Measurements from ENCODE around the gene GPR3. TPM values are rescaled to one million over a fixed set of nuclear protein-coding genes. Genes with fewer than 3 reads are reported as not detected.

Gene GPR3
- total and polyA plus RNA-seq, 2 experiments from 2014 or later = 1.9 to 2.8 TPM

DNA sequence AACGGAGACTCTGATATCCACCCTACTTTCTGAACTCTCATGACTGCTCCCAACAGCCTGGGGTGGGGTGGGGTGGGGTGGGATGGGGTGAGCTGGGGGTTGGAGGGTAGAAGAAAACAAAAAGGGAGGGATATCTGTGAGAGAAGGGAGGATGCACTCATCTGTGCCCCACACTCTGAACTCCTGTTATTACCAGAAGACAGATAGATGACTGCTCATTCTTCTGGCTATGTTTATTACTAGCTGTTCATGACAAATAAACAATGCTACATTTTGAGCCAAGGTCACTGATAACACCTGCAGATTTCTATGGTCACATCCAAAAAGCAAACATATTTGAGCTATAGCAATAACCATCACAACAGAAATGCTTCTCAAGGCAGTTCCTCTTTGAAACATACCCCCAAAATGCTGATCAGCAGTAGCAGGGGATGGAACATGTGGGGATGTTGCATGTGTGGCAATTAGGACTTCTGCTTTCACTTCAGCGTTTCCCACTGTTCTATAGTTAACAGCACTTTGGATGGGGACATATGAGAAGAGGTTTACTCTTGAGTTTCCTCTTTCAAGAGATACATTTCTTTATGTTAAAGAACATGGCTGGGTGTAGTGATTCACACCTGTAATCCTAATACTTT, 43.3 kb downstream of the GPR3 start:
- Histone ChIP-seq H3K4me1 (ENCODE audit: low read depth) (peaks cover 61% of the 10 kb centered on the region), H3K36me3 (no peaks in the 10 kb centered on the region), H3K9me3 (ENCODE audit: low read depth) (no peaks in the 10 kb centered on the region), H3K27ac (peak overlapping the region; percentile 62), H3K4me3 (no peak overlapping the region), H3K27me3 (no peaks in the 10 kb centered on the region)
- TF ChIP-seq, protein P1, sequence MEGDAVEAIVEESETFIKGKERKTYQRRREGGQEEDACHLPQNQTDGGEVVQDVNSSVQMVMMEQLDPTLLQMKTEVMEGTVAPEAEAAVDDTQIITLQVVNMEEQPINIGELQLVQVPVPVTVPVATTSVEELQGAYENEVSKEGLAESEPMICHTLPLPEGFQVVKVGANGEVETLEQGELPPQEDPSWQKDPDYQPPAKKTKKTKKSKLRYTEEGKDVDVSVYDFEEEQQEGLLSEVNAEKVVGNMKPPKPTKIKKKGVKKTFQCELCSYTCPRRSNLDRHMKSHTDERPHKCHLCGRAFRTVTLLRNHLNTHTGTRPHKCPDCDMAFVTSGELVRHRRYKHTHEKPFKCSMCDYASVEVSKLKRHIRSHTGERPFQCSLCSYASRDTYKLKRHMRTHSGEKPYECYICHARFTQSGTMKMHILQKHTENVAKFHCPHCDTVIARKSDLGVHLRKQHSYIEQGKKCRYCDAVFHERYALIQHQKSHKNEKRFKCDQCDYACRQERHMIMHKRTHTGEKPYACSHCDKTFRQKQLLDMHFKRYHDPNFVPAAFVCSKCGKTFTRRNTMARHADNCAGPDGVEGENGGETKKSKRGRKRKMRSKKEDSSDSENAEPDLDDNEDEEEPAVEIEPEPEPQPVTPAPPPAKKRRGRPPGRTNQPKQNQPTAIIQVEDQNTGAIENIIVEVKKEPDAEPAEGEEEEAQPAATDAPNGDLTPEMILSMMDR (IDR thresholded peaks at IDR 0.05; ENCODE audit: low read depth, low read length) = no peak
- no peak for DNase-seq (ENCODE audit: low read depth in 1 of 2, low spot score in 1 of 2)

DNA sequence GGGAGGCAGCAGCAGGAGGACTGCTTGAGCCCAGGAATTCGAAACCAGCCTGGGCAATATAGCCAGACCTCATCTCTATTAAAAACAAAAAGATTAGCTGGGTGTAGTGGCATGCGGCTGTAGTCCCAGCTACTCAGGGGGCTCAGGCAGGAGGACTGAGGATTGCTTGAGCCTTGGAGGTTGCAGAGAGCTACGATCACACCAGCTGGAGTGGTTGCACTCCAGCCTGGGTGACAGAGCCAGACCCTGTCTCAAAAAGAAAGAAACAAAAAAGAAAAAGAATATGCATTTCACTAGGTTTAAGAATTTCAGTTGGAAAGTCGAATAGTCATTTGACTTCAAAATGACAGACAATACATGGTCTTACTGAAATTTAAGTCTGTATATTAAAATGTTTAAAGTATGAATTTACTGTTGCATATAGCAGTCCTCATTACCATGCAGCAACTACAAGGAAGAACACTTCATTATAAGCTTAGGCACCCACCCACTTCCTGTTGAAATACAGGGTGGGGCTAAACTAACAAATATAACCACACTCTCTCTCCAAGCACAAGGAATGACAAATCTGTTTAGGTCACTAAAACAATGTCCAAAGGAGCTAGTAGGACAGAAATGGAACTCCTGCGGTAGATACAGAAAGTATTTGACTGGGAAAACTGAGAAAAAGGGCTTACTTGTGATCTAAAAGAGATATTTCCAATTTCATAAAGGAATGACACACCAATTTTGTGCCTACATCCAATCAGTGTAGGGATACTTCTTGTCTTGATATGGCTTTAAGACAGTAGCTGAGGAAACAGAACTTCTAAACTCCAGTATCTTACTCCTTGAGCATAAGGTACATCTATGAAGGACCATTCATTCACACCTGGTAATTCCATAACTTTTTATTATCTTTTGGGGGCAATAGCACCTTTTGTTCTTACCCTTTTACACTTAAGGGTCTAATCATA, 44.1 kb downstream of the GPR3 start:
- Histone ChIP-seq H3K4me3 (no peak overlapping the region), H3K9me3 (ENCODE audit: low read depth) (no peaks in the 10 kb centered on the region), H3K36me3 (no peaks in the 10 kb centered on the region), H3K4me1 (ENCODE audit: low read depth) (peaks cover 53% of the 10 kb centered on the region), H3K27ac (peak overlapping the region; percentile 62), H3K27me3 (no peaks in the 10 kb centered on the region)
- peak in 1 of 2 donors; percentile 57 for DNase-seq (ENCODE audit: low read depth in 1 of 2, low spot score in 1 of 2)
- TF ChIP-seq, protein P1 (IDR thresholded peaks at IDR 0.05; ENCODE audit: low read depth, low read length) = no peak

DNA sequence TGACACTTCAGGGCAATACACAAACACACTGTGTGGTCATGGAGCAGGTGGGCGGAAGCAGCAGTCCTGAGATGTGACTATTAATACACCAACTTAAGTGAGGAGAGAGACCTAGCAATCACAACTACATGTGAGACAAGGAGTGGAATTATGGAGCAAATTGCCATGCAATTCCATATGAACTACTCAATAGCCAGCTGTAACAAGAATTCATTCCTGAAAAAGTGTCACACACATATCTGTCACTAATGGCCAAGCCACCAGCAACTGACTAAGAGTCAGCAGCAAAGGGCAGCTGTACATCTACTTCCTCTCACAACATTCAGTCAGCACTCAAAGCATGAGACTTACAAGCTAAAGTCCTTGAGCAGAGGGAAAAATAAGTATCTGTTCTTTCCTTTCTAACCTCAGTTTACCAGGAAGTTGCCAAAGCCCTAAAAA, 46.2 kb downstream of the GPR3 start:
- peaks cover 42% of the 10 kb centered on the region for H3K4me1 ChIP-seq (ENCODE audit: low read depth)
- DNase-seq (ENCODE audit: low read depth in 1 of 2, low spot score in 1 of 2) = no peak
- TF ChIP-seq, protein P1 (IDR thresholded peaks at IDR 0.05; ENCODE audit: low read depth, low read length) = no peak
- no peaks in the 10 kb centered on the region for H3K36me3 ChIP-seq
- H3K4me3 ChIP-seq = no peak overlapping the region
- no peaks in the 10 kb centered on the region for H3K9me3 ChIP-seq (ENCODE audit: low read depth)
- no peaks in the 10 kb centered on the region for H3K27me3 ChIP-seq
- H3K27ac ChIP-seq = peak overlapping the region; percentile 8

DNA sequence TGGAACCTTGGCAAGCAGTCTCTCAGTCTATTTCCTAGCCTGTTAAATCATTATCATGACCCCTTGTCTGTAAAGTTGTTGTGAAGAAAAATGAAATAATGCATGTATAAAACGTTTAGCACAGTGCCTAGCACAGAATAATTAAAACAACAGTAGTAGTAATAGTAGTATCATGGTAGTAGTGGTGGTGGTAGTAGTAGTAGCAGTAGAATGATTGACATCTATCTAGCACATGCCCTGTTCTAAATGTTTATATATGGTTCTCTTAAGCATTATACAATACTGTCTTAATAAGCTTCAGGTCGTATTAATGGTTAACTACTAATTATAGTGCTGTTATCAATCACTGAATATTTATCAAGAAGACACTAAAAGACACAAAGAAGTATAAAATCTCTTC, 46.7 kb downstream of the GPR3 start:
- Histone ChIP-seq H3K4me1 (ENCODE audit: low read depth) (peaks cover 37% of the 10 kb centered on the region), H3K36me3 (no peaks in the 10 kb centered on the region), H3K4me3 (no peak overlapping the region), H3K27me3 (no peaks in the 10 kb centered on the region), H3K27ac (peak overlapping the region; percentile 8), H3K9me3 (ENCODE audit: low read depth) (no peaks in the 10 kb centered on the region)
- TF ChIP-seq, protein P1 (IDR thresholded peaks at IDR 0.05; ENCODE audit: low read depth, low read length) = no peak
- no peak for DNase-seq (ENCODE audit: low read depth in 1 of 2, low spot score in 1 of 2)

DNA sequence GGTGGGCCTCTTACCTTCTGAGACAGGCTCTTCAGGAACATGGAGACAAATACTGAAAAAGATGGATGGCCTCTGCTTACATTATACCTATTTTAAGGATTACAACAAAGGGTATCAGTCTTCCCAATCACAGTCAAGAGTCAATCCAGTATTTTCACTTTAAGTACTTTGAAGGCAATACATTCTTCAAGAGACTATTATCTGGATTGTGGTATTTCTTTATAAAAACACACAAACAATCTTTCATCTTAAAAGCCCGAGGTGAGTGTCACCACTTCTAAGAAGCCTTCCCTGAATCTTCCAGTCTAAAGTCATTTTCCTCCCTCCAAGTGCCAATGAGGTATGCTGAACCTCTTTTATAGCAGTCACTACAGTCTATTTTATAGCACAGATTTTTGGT, 52.2 kb downstream of the GPR3 start:
- TF ChIP-seq, protein P1 (IDR thresholded peaks at IDR 0.05; ENCODE audit: low read depth, low read length) = no peak
- no peaks in the 10 kb centered on the region for H3K27me3 ChIP-seq
- no peaks in the 10 kb centered on the region for H3K36me3 ChIP-seq
- H3K4me1 ChIP-seq (ENCODE audit: low read depth) = peaks cover 34% of the 10 kb centered on the region
- no peak overlapping the region for H3K4me3 ChIP-seq
- DNase-seq (ENCODE audit: low read depth in 1 of 2, low spot score in 1 of 2) = no peak
- no peaks in the 10 kb centered on the region for H3K9me3 ChIP-seq (ENCODE audit: low read depth)
- H3K27ac ChIP-seq = peak overlapping the region; percentile 10

Other genes with a start within 250 kb of the GPR3 start
- 10.9 and 13.9 TPM in 2 replicates for gene SLC9A1, start 237.5 kb upstream of the GPR3 start, total RNA-seq
- gene SLC9A1, start 237.5 kb upstream of the GPR3 start, polyA plus RNA-seq = 18.7 and 19.4 TPM in 2 replicates
- 49.9 and 52.5 TPM in 2 replicates for gene WDTC1, start 158.0 kb upstream of the GPR3 start, total RNA-seq
- 18.9 and 22.8 TPM in 2 replicates for gene WDTC1, start 158.0 kb upstream of the GPR3 start, polyA plus RNA-seq
- gene TMEM222, start 70.5 kb upstream of the GPR3 start, total RNA-seq = 32.1 and 39.6 TPM in 2 replicates
- gene TMEM222, start 70.5 kb upstream of the GPR3 start, polyA plus RNA-seq = 55.2 and 60.5 TPM in 2 replicates
- 14.7 and 23.5 TPM in 2 replicates for gene SYTL1, start 50.6 kb upstream of the GPR3 start, total RNA-seq
- gene SYTL1, start 50.6 kb upstream of the GPR3 start, polyA plus RNA-seq = 31.8 and 44.1 TPM in 2 replicates
- gene MAP3K6, start 25.7 kb upstream of the GPR3 start, total RNA-seq = 13.6 and 17.1 TPM in 2 replicates
- gene MAP3K6, start 25.7 kb upstream of the GPR3 start, polyA plus RNA-seq = 12.7 and 17.8 TPM in 2 replicates
- gene FCN3, start 17.8 kb upstream of the GPR3 start, total RNA-seq = 0.18 and 3.6 TPM in 2 replicates
- gene FCN3, start 17.8 kb upstream of the GPR3 start, polyA plus RNA-seq = 0.81 and 2.9 TPM in 2 replicates
- gene CD164L2, start 9.3 kb upstream of the GPR3 start, total RNA-seq = 0.24 TPM in 1 of 2 replicates, not detected in the other
- 0.35 and 0.62 TPM in 2 replicates for gene CD164L2, start 9.3 kb upstream of the GPR3 start, polyA plus RNA-seq
- 18.8 and 32.7 TPM in 2 replicates for gene WASF2, start 97.5 kb downstream of the GPR3 start, total RNA-seq
- gene WASF2, start 97.5 kb downstream of the GPR3 start, polyA plus RNA-seq = 53.4 and 69.2 TPM in 2 replicates
- 31.0 and 58.1 TPM in 2 replicates for gene AHDC1, start 211.5 kb downstream of the GPR3 start, total RNA-seq
- gene AHDC1, start 211.5 kb downstream of the GPR3 start, polyA plus RNA-seq = 16.3 and 21.1 TPM in 2 replicates
- not detected in 2 replicates for gene FGR, start 242.6 kb downstream of the GPR3 start, total RNA-seq
- 0.14 and 0.18 TPM in 2 replicates for gene FGR, start 242.6 kb downstream of the GPR3 start, polyA plus RNA-seq